K562 (cell line): ENCODE measurements around the gene KCNQ5. TPM values are rescaled to one million over a fixed set of nuclear protein-coding genes. Genes with fewer than 3 reads are reported as not detected.

Experiments
- ATAC-seq: fragments of 200-7000 bp; cut with Tn5 transposase; 3 replicates; pipeline ENCODE4 v1.9.1; 2020; ENCODE audit warnings: moderate library complexity
- BruUV-seq: library from RNA; stranded (reverse); fragments of 400-500 nt; replicated peaks from 2 replicates; lab custom pipeline; 2021; lab: Mats Ljungman, UMichigan
- CTCF ChIA-PET: fragments of 300-600 bp; formaldehyde crosslinking; extraction: SDS; loops from one replicate; lab custom pipeline; 2021; ENCODE audit warnings: low intra/inter-chr PET ratio; lab: Yijun Ruan, JAX
- POLR2A ChIA-PET: fragments of 300-600, 350-650 bp; sonication (Branson Sonifier 250); formaldehyde crosslinking; extraction: SDS; loops from one replicate; lab custom pipeline; 2021; ENCODE audit warnings: antibody characterized with exemption, inconsistent platforms; lab: Yijun Ruan, JAX
- DNase-seq, 4 experiments: peaks; one replicate each; pipeline versions ENCODE4 v3.0.0 to v3.0.0-alpha.2; 2011 to 2018; ENCODE audit warnings: low spot score in 3 of 4, mixed read lengths in 3 of 4; ENCODE audit errors: extremely low read depth in 1 of 4
- FAIRE-seq: peaks from 2 replicates; lab custom pipeline; 2011; peaks lifted over from hg19 to GRCh38; lab: Jason Lieb, UNC
- H2AFZ ChIP-seq: 2 replicates; pipeline ENCODE4 v1.6.0; 2011; ENCODE audit warnings: low read depth, low read length, control low read depth, inconsistent platforms
- H3K27ac ChIP-seq: fragments of 200-600 bp; 3 replicates; pipeline ENCODE4 v1.8.0; 2011; ENCODE audit warnings: low read depth, mild to moderate bottlenecking, control low read depth, inconsistent platforms, low read length, moderate library complexity, mixed read lengths; ENCODE audit errors: extremely low read depth
- H3K27me3 ChIP-seq, 2 experiments: fragments of 300-600 bp in 1 of 2; 2 replicates in 1 of 2; 3 replicates in 1 of 2; pipeline versions ENCODE4 v1.6.0 to v1.8.0; 2011; ENCODE audit warnings: inconsistent platforms in 2 of 2, low read length in 2 of 2, mild to moderate bottlenecking in 1 of 2, mixed read lengths in 1 of 2, moderate library complexity in 1 of 2; ENCODE audit not compliant: control insufficient read depth in 2 of 2, insufficient read depth in 2 of 2
- H3K36me3 ChIP-seq: fragments of 300-600 bp; 3 replicates; pipeline ENCODE4 v1.8.0; 2011; ENCODE audit warnings: mild to moderate bottlenecking, low read length, inconsistent platforms; ENCODE audit not compliant: control insufficient read depth, insufficient read depth
- H3K4me1 ChIP-seq, 2 experiments: fragments of 200-600 bp in 1 of 2; replicated peaks in 1 of 2; 2 replicates in 1 of 2; 3 replicates in 1 of 2; pipeline versions ENCODE4 v1.5.1 to v1.8.0; 2011; ENCODE audit warnings: inconsistent platforms in 2 of 2, low read length in 2 of 2, mild to moderate bottlenecking in 1 of 2, mixed read lengths in 1 of 2, moderate library complexity in 1 of 2; ENCODE audit not compliant: control insufficient read depth in 2 of 2, insufficient read depth in 2 of 2
- H3K4me2 ChIP-seq: 2 replicates; pipeline ENCODE4 v1.6.1; 2011; ENCODE audit warnings: low read length, control low read depth, inconsistent platforms, mixed read lengths; ENCODE audit not compliant: insufficient read depth
- H3K4me3 ChIP-seq: fragments of 200-600 bp; sonication (generic), shearing (Covaris generic); 2 replicates; pipeline ENCODE4 v1.5.1; 2016; ENCODE audit warnings: control low read depth, inconsistent platforms
- H3K79me2 ChIP-seq: fragments of 200-600 bp; 3 replicates; pipeline ENCODE4 v1.8.0; 2011; ENCODE audit warnings: low read length, inconsistent platforms; ENCODE audit not compliant: control insufficient read depth, insufficient read depth
- H3K9ac ChIP-seq, 2 experiments: 2 replicates each; pipeline versions ENCODE4 v1.6.0 to v1.6.1; 2011; ENCODE audit warnings: low read depth in 2 of 2, low read length in 2 of 2, control low read depth in 1 of 2, inconsistent platforms in 1 of 2, mild to moderate bottlenecking in 1 of 2, mixed read lengths in 1 of 2; ENCODE audit not compliant: insufficient read depth in 1 of 2
- H3K9me1 ChIP-seq: one replicate; pipeline ENCODE4 v1.6.0; 2011; ENCODE audit warnings: inconsistent platforms, mild to moderate bottlenecking, low read length, moderate library complexity; ENCODE audit not compliant: control insufficient read depth, insufficient read depth
- H3K9me3 ChIP-seq: replicated peaks from 2 replicates; pipeline ENCODE4 v1.5.1; 2011; ENCODE audit warnings: low read depth, low read length, inconsistent platforms; ENCODE audit not compliant: control insufficient read depth, insufficient read depth
- H4K20me1 ChIP-seq: replicated peaks from 2 replicates; pipeline ENCODE4 v1.6.1; 2011; ENCODE audit warnings: low read length, inconsistent platforms, mixed read lengths; ENCODE audit not compliant: control insufficient read depth, insufficient read depth
- ATF6 ChIP-seq: sonication (generic); formaldehyde crosslinking; IDR thresholded peaks from 2 replicates; pipeline ENCODE4 v1.4.0; 2020; ENCODE audit warnings: mild to moderate bottlenecking, missing genetic modification reagents
- HDAC1 ChIP-seq, 2 experiments: fragments of 450-650 bp; IDR thresholded peaks; 2 replicates each; pipeline ENCODE4 v1.6.1; 2016 to 2017; ENCODE audit warnings: inconsistent platforms in 1 of 2, mild to moderate bottlenecking in 1 of 2, moderate library complexity in 1 of 2
- ILK ChIP-seq: fragments of 450-650 bp; IDR thresholded peaks from 2 replicates; pipeline ENCODE4 v1.6.1; 2016; ENCODE audit warnings: missing genetic modification characterization, low read depth, mild to moderate bottlenecking, missing compliant biosample characterization, moderate library complexity, borderline replicate concordance
- PTBP1 ChIP-seq: fragments of 200-400 bp; formaldehyde crosslinking; IDR thresholded peaks from 2 replicates; pipeline ENCODE4 v1.6.1; 2017; ENCODE audit warnings: low read depth, low read length
- U2AF2 ChIP-seq: fragments of 200-400 bp; formaldehyde crosslinking; optimal IDR thresholded peaks from 2 replicates; pipeline ENCODE3; 2017; ENCODE audit warnings: low read depth, mild to moderate bottlenecking, low read length
- ZMIZ1 ChIP-seq, 2 experiments: fragments of 150-350 bp in 1 of 2; IDR thresholded peaks; 2 replicates each; pipeline ENCODE4 v1.6.1; 2012 to 2016; ENCODE audit warnings: low read depth in 2 of 2, low read length in 2 of 2, mild to moderate bottlenecking in 1 of 2, moderate library complexity in 1 of 2
- ZNF717 ChIP-seq: fragments of 250-450 bp; sonication (Bioruptor Pico); IDR thresholded peaks from 2 replicates; pipeline ENCODE4 v1.5.0; 2021
- WGBS: fragments of 100-300 bp; shearing (Covaris generic); methylation state at CpG from one replicate; pipeline ENCODE4 v1.1.6; 2016; ENCODE audit warnings: low coverage, mixed read lengths; ENCODE audit not compliant: insufficient coverage; ENCODE audit errors: missing lambda C conversion rate; 5-methylcytosine and 5-hydroxymethylcytosine counted together
- in situ Hi-C: fragments of 300-500 bp; cut with MboI; formaldehyde crosslinking; loops from 4 replicates; pipeline ENCODE4 v1.15.0; 2018; ENCODE audit warnings: inconsistent platforms, mixed read lengths
- intact Hi-C: fragments of 100-400 bp; cut with micrococcal nuclease; formaldehyde crosslinking; loops from 2 replicates; pipeline ENCODE4 v1.14.2; 2022
- polyA plus RNA-seq, 8 experiments: library from polyadenylated mRNA; depleted of rRNA in 4 of 8; stranded (reverse) in 5 of 8; unstranded in 3 of 8; fragments of >200 nt; fragmentation: Nextera tagmentation in 2 of 8; fragmentation: Illumina TruSeq in 1 of 8; extraction: Ambion mirVana in 2 of 8; extraction: Trizol in 1 of 8; gene quantifications; 2 replicates each; pipeline versions ENCODE4 v1.2.1 to v1.2.3, GENCODE V29; 2011 to 2014; ENCODE audit warnings: inconsistent platforms in 1 of 8, missing spikeins in 1 of 8
- total RNA-seq, 7 experiments: library from RNA; depleted of rRNA in 6 of 7; stranded (reverse); fragments of >200 nt in 6 of 7; fragmentation: Illumina TruSeq in 2 of 7; extraction: Trizol in 2 of 7; gene quantifications; 2 replicates each; pipeline versions ENCODE4 v1.2.1 to v1.2.3, GENCODE V29; 2011 to 2021; ENCODE audit warnings: low replicate concordance in 1 of 7
- TF ChIP-seq, protein P1 (sequence below): sonication (generic); formaldehyde crosslinking; IDR thresholded peaks from 2 replicates; pipeline ENCODE4 v1.8.0; 2022; ENCODE audit warnings: mild to moderate bottlenecking, missing genetic modification reagents

Gene KCNQ5
- total and polyA plus RNA-seq, 9 of the 15 experiments (the other 6 are each of a cell fraction or from before 2014, with no cell fraction given), result 0.31 to 5.9 (median 2.6) TPM

DNA sequence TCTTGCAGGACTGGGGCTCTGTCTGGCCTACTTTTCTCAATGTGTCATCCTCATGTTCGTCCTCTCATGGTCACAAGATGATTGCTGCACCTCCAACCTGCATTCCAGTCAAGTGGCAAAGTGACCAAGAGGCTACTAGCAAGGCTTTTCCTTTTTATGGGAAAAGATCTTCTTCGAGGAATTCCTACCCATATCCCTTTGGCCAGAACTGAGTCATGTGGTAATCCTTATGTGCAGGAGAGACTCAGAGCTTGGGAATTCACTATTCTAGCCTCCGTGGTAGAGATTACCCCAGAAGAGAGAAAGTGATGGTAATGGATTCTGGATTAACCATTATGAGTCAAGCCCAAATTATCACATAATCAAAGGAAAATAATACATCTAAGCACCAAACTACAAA, 162.7 kb downstream of the KCNQ5 start:
- intact Hi-C loops (no loop called here), in situ Hi-C loops (no loop called here)
- H3K4me3 ChIP-seq, result no peak overlapping the region
- H3K9me1 ChIP-seq, result no peaks in the 10 kb centered on the region
- 22% methylated on average over 3 of the region's 3 CpGs for WGBS
- TF ChIP-seq ZNF717 (CRISPR knock-in tag) (no peak), HDAC1 (IDR thresholded peaks at IDR 0.05) (no peak), ATF6 (CRISPR knock-in tag) (no peak), PTBP1 (no peak), U2AF2 (no peak), ILK (tag) (no peak), ZMIZ1 (IDR thresholded peaks at IDR 0.05; ENCODE audit: low read depth in 2 of 2, low read length in 2 of 2) (no peak)
- TF ChIP-seq, protein P1, sequence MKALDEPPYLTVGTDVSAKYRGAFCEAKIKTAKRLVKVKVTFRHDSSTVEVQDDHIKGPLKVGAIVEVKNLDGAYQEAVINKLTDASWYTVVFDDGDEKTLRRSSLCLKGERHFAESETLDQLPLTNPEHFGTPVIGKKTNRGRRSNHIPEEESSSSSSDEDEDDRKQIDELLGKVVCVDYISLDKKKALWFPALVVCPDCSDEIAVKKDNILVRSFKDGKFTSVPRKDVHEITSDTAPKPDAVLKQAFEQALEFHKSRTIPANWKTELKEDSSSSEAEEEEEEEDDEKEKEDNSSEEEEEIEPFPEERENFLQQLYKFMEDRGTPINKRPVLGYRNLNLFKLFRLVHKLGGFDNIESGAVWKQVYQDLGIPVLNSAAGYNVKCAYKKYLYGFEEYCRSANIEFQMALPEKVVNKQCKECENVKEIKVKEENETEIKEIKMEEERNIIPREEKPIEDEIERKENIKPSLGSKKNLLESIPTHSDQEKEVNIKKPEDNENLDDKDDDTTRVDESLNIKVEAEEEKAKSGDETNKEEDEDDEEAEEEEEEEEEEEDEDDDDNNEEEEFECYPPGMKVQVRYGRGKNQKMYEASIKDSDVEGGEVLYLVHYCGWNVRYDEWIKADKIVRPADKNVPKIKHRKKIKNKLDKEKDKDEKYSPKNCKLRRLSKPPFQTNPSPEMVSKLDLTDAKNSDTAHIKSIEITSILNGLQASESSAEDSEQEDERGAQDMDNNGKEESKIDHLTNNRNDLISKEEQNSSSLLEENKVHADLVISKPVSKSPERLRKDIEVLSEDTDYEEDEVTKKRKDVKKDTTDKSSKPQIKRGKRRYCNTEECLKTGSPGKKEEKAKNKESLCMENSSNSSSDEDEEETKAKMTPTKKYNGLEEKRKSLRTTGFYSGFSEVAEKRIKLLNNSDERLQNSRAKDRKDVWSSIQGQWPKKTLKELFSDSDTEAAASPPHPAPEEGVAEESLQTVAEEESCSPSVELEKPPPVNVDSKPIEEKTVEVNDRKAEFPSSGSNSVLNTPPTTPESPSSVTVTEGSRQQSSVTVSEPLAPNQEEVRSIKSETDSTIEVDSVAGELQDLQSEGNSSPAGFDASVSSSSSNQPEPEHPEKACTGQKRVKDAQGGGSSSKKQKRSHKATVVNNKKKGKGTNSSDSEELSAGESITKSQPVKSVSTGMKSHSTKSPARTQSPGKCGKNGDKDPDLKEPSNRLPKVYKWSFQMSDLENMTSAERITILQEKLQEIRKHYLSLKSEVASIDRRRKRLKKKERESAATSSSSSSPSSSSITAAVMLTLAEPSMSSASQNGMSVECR (CRISPR knock-in tag), result no peak
- no peaks in the 10 kb centered on the region for H3K36me3 ChIP-seq
- ChIA-PET POLR2A (no interaction called here), CTCF (no interaction called here)
- H4K20me1 ChIP-seq, result no peaks in the 10 kb centered on the region
- no peak overlapping the region for H3K4me2 ChIP-seq
- no peaks in the 10 kb centered on the region for H3K79me2 ChIP-seq
- FAIRE-seq (no peak), DNase-seq (no peak), ATAC-seq (no peak)
- H3K9me3 ChIP-seq, result no peaks in the 10 kb centered on the region
- H3K9ac ChIP-seq, result no peak overlapping the region
- H3K27me3 ChIP-seq, result no peaks in the 10 kb centered on the region
- no peak overlapping the region for H2AFZ ChIP-seq
- no peaks in the 10 kb centered on the region for H3K4me1 ChIP-seq
- BruUV-seq, result no TSS peak
- H3K27ac ChIP-seq, result no peak overlapping the region
